Activated naive CD8-positive, alpha-beta T cell treated with anti-CD3 and anti-CD28 coated beads, Interleukin-2, amount 10 ng/mL, durations not matched to agents 7 days and 5 days (primary cell): ENCODE measurements around the gene PRRT3. TPM values are rescaled to one million over a fixed set of nuclear protein-coding genes. Genes with fewer than 3 reads are reported as not detected.

Experiments
- ATAC-seq: fragments of 150-1000 bp; cut with Tn5 transposase; one replicate; pipeline ENCODE4 v1.10.0; 2021; ENCODE audit warnings: low read depth, moderate library complexity
- POLR2A ChIA-PET: fragments of 350-600 bp; sonication (Branson Sonifier 250); formaldehyde crosslinking; loops from one replicate; lab custom pipeline; 2021; ENCODE audit warnings: antibody characterized with exemption; lab: Charles Lee
- DNase-seq: peaks from one replicate; pipeline ENCODE4 v3.0.0; 2021
- H3K27ac Mint-ChIP-seq: one replicate; pipeline ENCODE4 v1.8.0; 2022; ENCODE audit warnings: mild to moderate bottlenecking, mixed read lengths
- H3K27me3 Mint-ChIP-seq: one replicate; pipeline ENCODE4 v1.8.0; 2022; ENCODE audit warnings: mild to moderate bottlenecking, moderate library complexity, mixed read lengths
- H3K36me3 Mint-ChIP-seq: one replicate; pipeline ENCODE4 v1.8.0; 2021; ENCODE audit warnings: mild to moderate bottlenecking, mixed read lengths
- H3K4me1 Mint-ChIP-seq: one replicate; pipeline ENCODE4 v1.8.0; 2021; ENCODE audit warnings: mixed read lengths
- H3K4me3 Mint-ChIP-seq: one replicate; pipeline ENCODE4 v1.8.0; 2022; ENCODE audit warnings: mild to moderate bottlenecking, moderate library complexity, mixed read lengths
- H3K9me3 Mint-ChIP-seq: one replicate; pipeline ENCODE4 v1.8.0; 2021; ENCODE audit warnings: mixed read lengths
- total RNA-seq, 2 experiments: library from RNA; stranded (reverse); gene quantifications; one replicate each; pipeline ENCODE4 v1.2.3, GENCODE V29; 2021

Gene PRRT3
- total RNA-seq = 1 to 10 TPM; 5.3 to 5.9 TPM

DNA sequence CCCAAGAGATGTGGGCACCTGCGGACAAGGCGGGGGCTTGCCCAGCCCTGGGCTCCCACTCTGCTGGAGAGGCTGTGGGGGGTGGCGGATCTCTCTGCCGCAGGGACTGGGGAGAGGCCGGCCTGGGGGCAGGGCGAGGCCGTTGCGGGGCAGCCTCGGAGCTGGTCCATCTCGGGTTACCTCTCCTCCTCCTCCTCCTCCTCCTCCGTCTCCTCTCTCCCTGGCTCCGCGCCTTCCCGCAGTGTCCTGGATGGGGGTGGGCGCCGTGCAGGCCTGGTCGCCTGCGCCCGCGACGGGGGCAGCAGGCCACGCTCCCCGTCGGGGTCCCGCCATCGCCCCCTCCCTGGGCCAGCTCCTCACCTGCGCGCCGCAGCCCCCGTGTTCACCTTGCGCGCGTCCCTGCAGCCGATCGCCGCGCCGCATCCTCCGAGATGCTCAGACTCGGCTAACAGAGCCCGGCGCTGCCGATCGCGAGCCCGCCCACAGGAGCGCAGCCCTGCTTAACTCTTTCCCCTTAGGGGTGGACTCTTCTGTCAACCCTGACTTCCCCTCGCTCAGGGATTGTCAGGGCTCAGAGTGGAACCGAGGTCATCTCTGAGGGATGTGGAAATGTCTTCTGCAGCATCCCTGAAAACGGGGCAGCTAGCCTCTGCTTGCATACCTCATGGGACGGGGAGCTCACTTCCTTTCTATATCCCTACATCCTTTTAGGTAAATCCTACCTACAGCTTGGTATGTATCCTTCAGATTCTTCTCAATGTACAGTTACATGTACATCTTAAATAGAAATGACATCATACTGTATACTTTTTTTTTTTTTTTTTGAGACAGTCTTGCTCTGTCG, at the start of gene PRRT3:
TSS of gene PRRT3 (minus strand) at position 447 of the 844 bp plus-strand sequence. CDS start 2,293 bp downstream, outside the sequence.
- POLR2A ChIA-PET = interaction anchor here (1.0 to 1.8 kb wide), 6 partner anchors 10 to 35 kb away, joined by 3 to 9 read pairs (median 6); partner anchors contain the start of genes CRELD1 and EMC3
- Mint-ChIP-seq H3K27ac (peak within 1 kb of the TSS; percentile 39), H3K36me3 (no peaks in the 10 kb centered on the region), H3K9me3 (no peaks in the 10 kb centered on the region), H3K27me3 (no peaks in the 10 kb centered on the region), H3K4me3 (peak within 1 kb of the TSS; percentile 87), H3K4me1 (peaks cover 15% of the 10 kb centered on the region)
- DNase-seq (peak; percentile 74), ATAC-seq (peak; percentile 91)

- Mint-ChIP-seq H3K36me3 (peaks cover 35% of the 10 kb centered on the region), H3K4me1 (peaks cover 8% of the 10 kb centered on the region), H3K27me3 (no peaks in the 10 kb centered on the region), H3K27ac (no peak overlapping the region), H3K4me3 (no peak overlapping the region), H3K9me3 (no peaks in the 10 kb centered on the region)
- no peak for ATAC-seq
- POLR2A ChIA-PET = interaction anchor here (1.1 kb wide), 1 partner anchor 13 kb away, joined by 3 read pairs; no protein-coding TSS in a partner anchor
- DNase-seq = no peak
Measured at GRCh38 chr3:10000686-10001085, 48.5 kb upstream of the PRRT3 start.

DNA sequence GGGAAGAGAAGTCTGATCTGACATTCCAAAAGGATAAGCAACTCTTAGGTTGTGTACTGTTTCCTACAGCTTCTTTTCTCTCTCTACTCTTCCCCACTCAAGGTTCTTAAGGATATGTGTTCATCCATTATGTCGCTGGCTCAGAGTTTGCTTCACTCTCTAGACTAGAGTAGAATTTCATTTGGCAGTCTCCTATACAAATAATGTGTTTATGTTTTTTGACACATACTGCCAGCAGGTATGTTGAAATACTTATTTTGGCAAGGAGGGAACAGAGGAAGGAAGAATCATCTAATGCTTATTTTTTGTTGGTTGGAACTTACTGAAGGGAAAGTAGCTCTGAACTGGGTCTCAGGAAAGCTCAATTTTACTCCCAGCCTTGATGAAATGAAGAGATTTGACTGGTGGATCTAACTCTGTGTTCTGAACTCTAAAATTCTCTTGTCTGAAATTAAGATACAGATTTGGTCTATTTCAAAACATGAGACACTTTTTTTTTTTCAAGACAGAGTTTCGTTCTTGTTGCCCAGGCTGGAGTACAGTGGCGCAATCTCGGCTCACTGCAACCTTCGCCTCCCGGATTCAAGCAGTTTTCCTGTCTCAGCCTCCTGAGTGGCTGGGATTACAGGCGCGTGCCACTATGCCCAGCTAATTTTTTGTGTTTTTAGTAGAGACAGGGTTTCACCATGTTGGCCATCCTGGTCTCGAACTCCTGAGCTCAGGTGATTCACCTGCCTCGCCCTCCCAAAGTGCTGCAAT, 42.1 kb upstream of the PRRT3 start:
- POLR2A ChIA-PET = interaction anchor here (0.7 kb wide), 1 partner anchor 366 kb away, joined by 4 read pairs; no protein-coding TSS in a partner anchor
- Mint-ChIP-seq H3K36me3 (peaks cover 19% of the 10 kb centered on the region), H3K27ac (no peak overlapping the region), H3K27me3 (no peaks in the 10 kb centered on the region), H3K9me3 (no peaks in the 10 kb centered on the region), H3K4me1 (peaks cover 7% of the 10 kb centered on the region), H3K4me3 (no peak overlapping the region)
- DNase-seq (no peak), ATAC-seq (no peak)

DNA sequence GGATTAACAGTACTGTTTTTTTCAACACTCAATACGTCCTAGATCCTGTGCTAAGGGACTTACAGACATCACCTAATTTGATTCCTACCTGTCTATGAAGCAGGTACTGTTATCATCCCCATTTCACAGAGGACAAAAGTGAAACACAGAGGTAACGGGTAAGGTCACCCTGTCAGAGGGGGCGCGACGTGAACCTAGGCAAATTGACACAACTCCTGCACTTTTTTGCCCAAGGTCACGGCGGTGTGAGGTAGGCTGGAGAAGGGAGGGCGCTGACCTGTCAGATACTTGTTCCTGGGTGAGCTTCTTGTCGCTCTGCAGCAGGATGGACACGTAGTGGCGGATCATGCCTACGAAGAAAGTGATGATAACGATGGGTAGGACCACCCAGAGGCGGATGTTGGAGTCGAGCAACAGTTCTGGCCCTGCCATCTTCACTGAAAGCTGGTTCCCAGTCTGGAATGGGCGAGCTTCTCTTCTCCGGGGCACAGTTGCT, 34.1 kb upstream of the PRRT3 start:
- POLR2A ChIA-PET = interaction anchor here (0.6 to 2.4 kb wide), 11 partner anchors 14 to 257 kb away, joined by 3 to 9 read pairs (median 4); partner anchors contain the start of genes PRRT3 and VHL
- ATAC-seq = peak; percentile 55
- Mint-ChIP-seq H3K4me1 (peaks cover 19% of the 10 kb centered on the region), H3K36me3 (peaks cover 6% of the 10 kb centered on the region), H3K27me3 (no peaks in the 10 kb centered on the region), H3K9me3 (no peaks in the 10 kb centered on the region), H3K4me3 (peak overlapping the region; percentile 93), H3K27ac (peak overlapping the region; percentile 97)
- DNase-seq = no peak

GRCh38 chr3:9980251-9980650, 28.0 kb upstream of the PRRT3 start:
- peaks cover 14% of the 10 kb centered on the region for H3K36me3 Mint-ChIP-seq
- no peaks in the 10 kb centered on the region for H3K27me3 Mint-ChIP-seq
- POLR2A ChIA-PET = no interaction called here
- no peak overlapping the region for H3K4me3 Mint-ChIP-seq
- H3K27ac Mint-ChIP-seq = no peak overlapping the region
- DNase-seq (no peak), ATAC-seq (no peak)
- no peaks in the 10 kb centered on the region for H3K9me3 Mint-ChIP-seq
- peaks cover 8% of the 10 kb centered on the region for H3K4me1 Mint-ChIP-seq

- H3K27ac Mint-ChIP-seq = no peak overlapping the region
- H3K4me1 Mint-ChIP-seq = peaks cover 8% of the 10 kb centered on the region
- no peak for DNase-seq
- no peaks in the 10 kb centered on the region for H3K9me3 Mint-ChIP-seq
- peaks cover 18% of the 10 kb centered on the region for H3K36me3 Mint-ChIP-seq
- H3K4me3 Mint-ChIP-seq = no peak overlapping the region
- no peaks in the 10 kb centered on the region for H3K27me3 Mint-ChIP-seq
- POLR2A ChIA-PET = no interaction called here
- ATAC-seq = no peak
Measured at GRCh38 chr3:9978710-9979305, 26.6 kb upstream of the PRRT3 start.

DNA sequence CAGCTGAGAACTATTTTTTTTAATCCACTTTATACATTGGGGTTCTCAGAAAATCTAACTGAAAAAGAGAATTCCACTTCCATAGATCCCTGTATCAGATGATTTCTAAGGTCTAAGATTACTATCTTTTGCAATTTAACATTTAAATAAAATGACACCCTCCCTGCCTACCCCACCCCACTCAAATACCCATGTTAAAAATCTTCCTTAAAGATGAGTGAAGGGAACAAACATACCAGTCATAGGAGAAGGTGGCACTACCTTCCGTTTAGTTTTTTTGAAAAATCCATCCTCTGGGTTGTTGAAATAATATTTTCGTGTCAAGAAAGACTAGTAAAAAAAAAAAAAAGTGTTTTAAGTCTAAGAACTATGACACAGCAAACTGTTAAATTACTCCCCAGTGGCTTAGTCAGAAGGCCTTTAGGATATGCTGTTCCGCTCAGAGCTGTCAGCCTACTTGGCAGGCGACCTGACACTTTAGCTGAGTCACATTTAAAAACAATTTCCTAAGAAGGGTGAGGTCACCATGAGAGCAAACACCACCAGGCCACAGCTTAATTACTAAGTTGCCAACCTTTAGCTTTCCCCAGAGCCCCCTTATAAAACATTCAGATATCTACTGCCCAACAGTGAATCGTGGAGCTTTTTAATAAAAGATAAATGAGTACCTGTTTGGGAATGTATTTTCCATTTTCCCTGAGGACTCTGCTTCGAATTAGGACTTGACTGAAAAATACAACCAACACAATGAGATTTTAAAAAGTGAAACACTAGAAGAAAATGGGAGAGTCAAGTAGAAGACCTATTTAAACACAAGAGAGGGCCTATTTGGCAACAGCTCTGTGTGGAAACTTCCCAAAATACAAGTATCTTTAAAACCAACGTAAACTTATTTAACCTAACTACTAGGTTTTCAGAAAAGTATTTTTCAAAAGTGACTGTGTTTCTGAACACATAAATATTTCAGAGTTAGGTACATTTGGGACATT, 24.8 kb upstream of the PRRT3 start:
- H3K27ac Mint-ChIP-seq = no peak overlapping the region
- no peaks in the 10 kb centered on the region for H3K27me3 Mint-ChIP-seq
- no peaks in the 10 kb centered on the region for H3K9me3 Mint-ChIP-seq
- DNase-seq (no peak), ATAC-seq (no peak)
- H3K36me3 Mint-ChIP-seq = peaks cover 20% of the 10 kb centered on the region
- no peak overlapping the region for H3K4me3 Mint-ChIP-seq
- POLR2A ChIA-PET = interaction anchor here (0.5 to 1.0 kb wide), 5 partner anchors 23 to 319 kb away, joined by 3 to 9 read pairs (median 3); partner anchors contain the start of gene CRELD1
- peaks cover 3% of the 10 kb centered on the region for H3K4me1 Mint-ChIP-seq

DNA sequence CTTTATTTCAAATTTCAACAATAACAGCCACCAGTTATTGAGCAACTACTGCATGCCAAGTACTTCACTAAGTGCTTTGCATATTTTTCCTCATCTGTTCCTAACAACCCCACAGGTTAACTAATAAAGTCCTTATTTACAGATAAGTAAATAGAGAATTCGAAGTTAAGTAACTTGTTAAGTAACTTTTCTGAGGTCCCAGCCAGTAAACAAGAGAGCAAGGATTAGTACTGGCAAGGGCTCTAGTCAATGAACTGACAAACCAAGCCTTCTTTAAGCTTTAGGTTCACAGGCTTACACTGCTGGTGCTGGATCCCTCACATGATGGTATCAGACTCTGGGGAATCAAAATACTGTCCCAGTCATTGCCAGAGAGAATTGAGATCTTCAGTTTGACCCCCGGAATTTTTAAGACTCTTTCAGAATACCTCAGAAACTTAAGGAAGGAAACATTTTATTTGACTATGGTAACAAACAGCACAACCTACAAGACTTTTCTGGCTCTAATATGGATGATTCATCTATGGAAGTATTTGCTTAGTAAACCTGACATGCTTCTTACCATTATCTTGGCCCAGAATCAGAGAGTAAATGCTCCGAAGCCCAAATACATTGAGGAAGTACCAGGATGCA, 17.9 kb upstream of the PRRT3 start:
- H3K9me3 Mint-ChIP-seq = no peaks in the 10 kb centered on the region
- H3K36me3 Mint-ChIP-seq = peaks cover 33% of the 10 kb centered on the region
- POLR2A ChIA-PET = no interaction called here
- no peaks in the 10 kb centered on the region for H3K4me1 Mint-ChIP-seq
- H3K27me3 Mint-ChIP-seq = no peaks in the 10 kb centered on the region
- DNase-seq (no peak), ATAC-seq (no peak)
- no peak overlapping the region for H3K27ac Mint-ChIP-seq
- no peak overlapping the region for H3K4me3 Mint-ChIP-seq

DNA sequence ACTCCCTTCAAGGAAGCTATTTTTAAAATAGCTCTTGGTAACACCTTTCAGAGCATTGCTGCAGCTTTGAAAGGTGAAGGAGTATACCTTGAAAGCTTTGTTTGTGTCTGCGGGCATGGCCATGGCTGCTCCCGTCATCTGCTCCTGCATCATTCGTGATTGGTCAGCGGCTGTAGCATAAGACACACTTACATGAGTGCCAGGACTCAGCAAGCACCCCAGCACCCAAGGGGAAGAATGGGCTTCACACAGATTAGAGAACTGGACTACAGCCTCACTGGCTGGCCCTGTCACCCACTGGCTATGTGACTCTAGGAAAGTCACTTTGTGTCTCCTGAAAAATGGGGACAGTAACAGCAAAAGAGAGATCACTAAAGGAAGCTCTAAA, 17.4 kb upstream of the PRRT3 start:
- POLR2A ChIA-PET = no interaction called here
- Mint-ChIP-seq H3K36me3 (peaks cover 33% of the 10 kb centered on the region), H3K4me1 (no peaks in the 10 kb centered on the region)

DNA sequence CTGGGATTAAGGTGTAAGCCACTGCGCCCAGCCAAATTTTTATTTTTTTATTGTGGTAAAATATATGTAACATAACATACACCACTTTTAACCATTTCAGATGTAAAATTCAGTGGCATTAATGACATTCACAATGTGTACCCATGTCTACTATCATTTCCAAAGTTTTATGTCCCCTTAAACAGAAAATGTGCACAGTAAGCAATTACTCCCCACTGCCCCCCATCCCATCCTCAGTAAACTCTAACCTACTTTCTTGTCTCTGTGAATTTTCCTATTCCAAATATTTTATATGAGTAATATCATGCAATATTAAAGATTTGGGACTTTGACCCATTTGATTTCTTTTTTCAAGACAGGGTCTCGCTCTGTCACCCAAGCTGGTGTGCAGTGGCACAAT, 14.6 kb upstream of the PRRT3 start:
- Mint-ChIP-seq H3K9me3 (no peaks in the 10 kb centered on the region), H3K27ac (no peak overlapping the region), H3K4me1 (no peaks in the 10 kb centered on the region), H3K36me3 (peaks cover 32% of the 10 kb centered on the region), H3K4me3 (no peak overlapping the region), H3K27me3 (no peaks in the 10 kb centered on the region)
- POLR2A ChIA-PET = no interaction called here
- ATAC-seq (no peak), DNase-seq (no peak)

More for the DNA sequence above, 17.4 kb upstream of the PRRT3 start:
- no peak for ATAC-seq
- H3K9me3 Mint-ChIP-seq = no peaks in the 10 kb centered on the region
- no peak overlapping the region for H3K4me3 Mint-ChIP-seq
- H3K27ac Mint-ChIP-seq = no peak overlapping the region
- H3K27me3 Mint-ChIP-seq = no peaks in the 10 kb centered on the region
- no peak for DNase-seq

DNA sequence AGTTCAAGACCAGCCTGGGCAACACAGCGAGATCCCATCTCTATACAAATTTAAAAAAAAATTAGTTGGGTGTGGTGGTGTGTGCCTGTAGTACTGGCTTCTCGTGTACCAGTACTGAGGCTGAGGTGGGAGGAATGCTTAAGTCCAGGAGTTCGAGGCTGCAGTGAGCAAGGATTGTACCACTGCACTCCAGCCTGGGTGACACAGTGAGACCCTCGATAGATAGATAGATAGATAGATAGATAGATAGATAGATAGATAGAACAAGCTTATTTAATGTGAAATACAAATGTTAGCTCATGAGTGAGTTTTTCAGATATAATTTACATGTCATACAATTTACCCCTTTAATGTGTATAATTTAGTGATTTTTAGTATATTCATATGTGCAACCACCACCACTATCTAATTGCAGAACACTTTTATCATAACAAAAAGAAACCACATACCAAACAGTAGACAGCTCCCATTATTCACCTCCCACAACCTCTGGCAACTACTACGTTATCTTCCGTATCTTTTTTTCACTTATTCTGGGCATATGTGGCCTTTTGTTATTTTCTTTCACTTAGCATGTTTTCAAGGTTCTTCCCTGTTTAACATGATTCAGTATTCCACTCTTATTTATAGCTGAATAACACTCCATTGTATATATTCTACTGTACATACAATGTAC, 13.1 kb upstream of the PRRT3 start:
- no peak for ATAC-seq
- POLR2A ChIA-PET = no interaction called here
- H3K9me3 Mint-ChIP-seq = no peaks in the 10 kb centered on the region
- no peak overlapping the region for H3K4me3 Mint-ChIP-seq
- H3K4me1 Mint-ChIP-seq = no peaks in the 10 kb centered on the region
- no peak for DNase-seq
- H3K36me3 Mint-ChIP-seq = peaks cover 24% of the 10 kb centered on the region
- no peaks in the 10 kb centered on the region for H3K27me3 Mint-ChIP-seq
- H3K27ac Mint-ChIP-seq = no peak overlapping the region
